Esophagus squamous epithelium (tissue), 4 donors: ENCODE data around the gene VAV2.

Source experiments
- POLR2A ChIP-seq, 4 donors: fragments of 450-650 bp; IDR thresholded peaks; one replicate each; pipeline ENCODE4 v1.6.1; 2017; ENCODE audit warnings: antibody characterized with exemption in 4 of 4, mild to moderate bottlenecking in 4 of 4, moderate library complexity in 3 of 4
- TF ChIP-seq, protein P1 (sequence below), 6 experiments: fragments of 450-650 bp in 4 of 6; fragments of 200-600 bp in 2 of 6; sonication (generic) in 2 of 6; IDR thresholded peaks; one replicate each; pipeline ENCODE4 v1.5.1; 2016 to 2019; ENCODE audit warnings: antibody characterized with exemption in 6 of 6, mild to moderate bottlenecking in 4 of 6, moderate library complexity in 4 of 6

DNA sequence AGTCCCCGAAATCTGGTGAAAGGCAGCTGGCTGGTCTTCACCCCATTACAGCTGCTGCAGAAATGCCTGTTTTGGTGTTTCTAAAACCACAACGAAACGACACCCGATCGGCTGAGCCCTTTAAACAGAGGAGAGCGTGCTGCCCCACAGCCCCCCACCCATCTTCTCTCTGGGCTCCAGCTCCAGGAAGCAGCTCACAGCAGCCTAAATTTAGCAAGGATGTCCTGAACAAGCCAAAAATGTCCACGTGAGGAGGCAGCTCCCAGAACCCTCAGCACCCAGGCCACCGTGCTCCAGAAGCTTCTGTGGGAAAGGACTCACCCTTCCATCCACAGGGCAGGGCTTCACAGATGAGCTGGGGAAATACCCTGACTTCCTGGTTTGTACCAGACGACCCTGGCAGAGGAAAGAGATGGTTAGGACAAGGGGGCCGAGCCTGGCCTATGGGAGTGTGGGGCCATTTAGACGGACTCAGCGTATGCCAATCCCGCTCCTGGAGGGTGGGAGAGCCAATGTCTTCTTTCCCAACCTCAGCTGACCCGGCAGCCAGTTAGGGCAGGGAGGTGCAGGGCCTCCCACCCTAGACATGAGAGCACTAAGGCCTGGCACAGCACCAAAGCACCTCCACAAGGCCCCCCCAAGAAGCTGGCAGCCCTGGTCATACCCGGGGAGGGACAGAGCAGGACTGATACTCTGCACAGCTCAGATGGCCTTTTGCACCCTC, 214.9 kb downstream of the VAV2 start:
- no peak for TF ChIP-seq POLR2A (IDR thresholded peaks at IDR 0.05)
- TF ChIP-seq, protein P1, sequence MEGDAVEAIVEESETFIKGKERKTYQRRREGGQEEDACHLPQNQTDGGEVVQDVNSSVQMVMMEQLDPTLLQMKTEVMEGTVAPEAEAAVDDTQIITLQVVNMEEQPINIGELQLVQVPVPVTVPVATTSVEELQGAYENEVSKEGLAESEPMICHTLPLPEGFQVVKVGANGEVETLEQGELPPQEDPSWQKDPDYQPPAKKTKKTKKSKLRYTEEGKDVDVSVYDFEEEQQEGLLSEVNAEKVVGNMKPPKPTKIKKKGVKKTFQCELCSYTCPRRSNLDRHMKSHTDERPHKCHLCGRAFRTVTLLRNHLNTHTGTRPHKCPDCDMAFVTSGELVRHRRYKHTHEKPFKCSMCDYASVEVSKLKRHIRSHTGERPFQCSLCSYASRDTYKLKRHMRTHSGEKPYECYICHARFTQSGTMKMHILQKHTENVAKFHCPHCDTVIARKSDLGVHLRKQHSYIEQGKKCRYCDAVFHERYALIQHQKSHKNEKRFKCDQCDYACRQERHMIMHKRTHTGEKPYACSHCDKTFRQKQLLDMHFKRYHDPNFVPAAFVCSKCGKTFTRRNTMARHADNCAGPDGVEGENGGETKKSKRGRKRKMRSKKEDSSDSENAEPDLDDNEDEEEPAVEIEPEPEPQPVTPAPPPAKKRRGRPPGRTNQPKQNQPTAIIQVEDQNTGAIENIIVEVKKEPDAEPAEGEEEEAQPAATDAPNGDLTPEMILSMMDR (IDR thresholded peaks at IDR 0.05), result no peak
